HG02943 (cell line): ENCODE measurements around the gene ODC1.

Experiments
- ATAC-seq: cut with Tn5 transposase; IDR thresholded peaks from one replicate; pipeline ENCODE4 v1.9.1; 2021; ENCODE audit warnings: mild to moderate bottlenecking, low read depth, moderate library complexity; ENCODE audit not compliant: unreplicated experiment

The ODC1 gene

GRCh38 chr2:10422251-10422650 is 25.9 kb downstream of the ODC1 start:
- ATAC-seq: no peak

GRCh38 chr2:10419553-10420257 is 28.4 kb downstream of the ODC1 start:
- ATAC-seq: no peak

- no peak for ATAC-seq
These were observed 30.4 kb downstream of the ODC1 start for GRCh38 chr2:10417551-10418335.

- ATAC-seq: no peak
These were observed 32.5 kb downstream of the ODC1 start for GRCh38 chr2:10415640-10416039.

GRCh38 chr2:10415048-10415447 is 33.1 kb downstream of the ODC1 start:
- ATAC-seq: no peak

- no peak for ATAC-seq
These were observed 33.5 kb downstream of the ODC1 start for GRCh38 chr2:10414591-10414990.

- no peak for ATAC-seq
These were observed 34.1 kb downstream of the ODC1 start for GRCh38 chr2:10413991-10414451.

GRCh38 chr2:10413503-10413902 is 34.6 kb downstream of the ODC1 start:
- ATAC-seq: no peak

- ATAC-seq: no peak
These were observed 35.7 kb downstream of the ODC1 start for GRCh38 chr2:10412380-10412779.

GRCh38 chr2:10411557-10411956 is 36.6 kb downstream of the ODC1 start:
- no peak for ATAC-seq

- ATAC-seq: no peak
These were observed 37.2 kb downstream of the ODC1 start for GRCh38 chr2:10410823-10411437.

GRCh38 chr2:10410001-10410822 is 37.9 kb downstream of the ODC1 start:
- peak; percentile 66 for ATAC-seq

GRCh38 chr2:10408649-10409579 is 39.2 kb downstream of the ODC1 start:
- peak; percentile 40 for ATAC-seq

- no peak for ATAC-seq
These were observed 40.1 kb downstream of the ODC1 start for GRCh38 chr2:10407841-10408648.

GRCh38 chr2:10407432-10407831 is 40.7 kb downstream of the ODC1 start:
- no peak for ATAC-seq

- no peak for ATAC-seq
These were observed 41.5 kb downstream of the ODC1 start for GRCh38 chr2:10406491-10407188.

GRCh38 chr2:10406016-10406415 is 42.1 kb downstream of the ODC1 start:
- ATAC-seq: no peak

- ATAC-seq: no peak
These were observed 42.7 kb downstream of the ODC1 start for GRCh38 chr2:10405448-10405847.
